Measurements from ENCODE around the gene EPHA2. TPM values are rescaled to one million over a fixed set of nuclear protein-coding genes. Genes with fewer than 3 reads are reported as not detected.
"Not testable (repeated sequence)": the region's sequence is repeated elsewhere in the genome, so short reads cannot be mapped to it uniquely, and the experiment has no call there.

The EPHA2 gene
- total RNA-seq, 2 experiments from 2014 or later: 0.22 TPM; not detected in 1

GRCh38 chr1:16165073-16165364, 9.2 kb upstream of the EPHA2 start:
- Histone ChIP-seq H3K4me3 (ENCODE audit: low read length) (no peak overlapping the region), H3K36me3 (ENCODE audit: insufficient read depth, low read length) (no peaks in the 10 kb centered on the region), H3K27ac (ENCODE audit: low read depth in 1 of 2, low read length in 2 of 2) (no peak overlapping the region), H3K4me1 (ENCODE audit: insufficient read depth, low read length) (peaks cover 81% of the 10 kb centered on the region), H3K9me3 (ENCODE audit: control insufficient read depth in 1 of 2, insufficient read depth in 1 of 2, low read length in 2 of 2) (no peaks in the 10 kb centered on the region), H3K27me3 (ENCODE audit: control insufficient read depth in 1 of 2, insufficient read depth in 2 of 2, low read length in 2 of 2) (no peaks in the 10 kb centered on the region)
- ATAC-seq (ENCODE audit: poor library complexity) (no peak), DNase-seq (no peak)
- POLR2A ChIA-PET: interaction anchor here (1.4 kb wide), 1 partner anchor 9 kb away, joined by 4 read pairs; the partner anchor contains the start of gene EPHA2
- CTCF ChIA-PET: no interaction called here
- Mint-ChIP-seq H3K36me3 (ENCODE audit: low read depth) (no peaks in the 10 kb centered on the region), H3K27me3 (no peaks in the 10 kb centered on the region), H3K4me1 (ENCODE audit: low read depth) (peaks cover 78% of the 10 kb centered on the region), H3K9me3 (no peaks in the 10 kb centered on the region), H3K4me3 (peak overlapping the region; percentile 58), H3K27ac (peak overlapping the region; percentile 16)
- intact Hi-C loops (cut with DNase I, micrococcal nuclease): no loop called here
- TF ChIP-seq, protein P1, sequence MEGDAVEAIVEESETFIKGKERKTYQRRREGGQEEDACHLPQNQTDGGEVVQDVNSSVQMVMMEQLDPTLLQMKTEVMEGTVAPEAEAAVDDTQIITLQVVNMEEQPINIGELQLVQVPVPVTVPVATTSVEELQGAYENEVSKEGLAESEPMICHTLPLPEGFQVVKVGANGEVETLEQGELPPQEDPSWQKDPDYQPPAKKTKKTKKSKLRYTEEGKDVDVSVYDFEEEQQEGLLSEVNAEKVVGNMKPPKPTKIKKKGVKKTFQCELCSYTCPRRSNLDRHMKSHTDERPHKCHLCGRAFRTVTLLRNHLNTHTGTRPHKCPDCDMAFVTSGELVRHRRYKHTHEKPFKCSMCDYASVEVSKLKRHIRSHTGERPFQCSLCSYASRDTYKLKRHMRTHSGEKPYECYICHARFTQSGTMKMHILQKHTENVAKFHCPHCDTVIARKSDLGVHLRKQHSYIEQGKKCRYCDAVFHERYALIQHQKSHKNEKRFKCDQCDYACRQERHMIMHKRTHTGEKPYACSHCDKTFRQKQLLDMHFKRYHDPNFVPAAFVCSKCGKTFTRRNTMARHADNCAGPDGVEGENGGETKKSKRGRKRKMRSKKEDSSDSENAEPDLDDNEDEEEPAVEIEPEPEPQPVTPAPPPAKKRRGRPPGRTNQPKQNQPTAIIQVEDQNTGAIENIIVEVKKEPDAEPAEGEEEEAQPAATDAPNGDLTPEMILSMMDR (IDR thresholded peaks at IDR 0.05): no peak

DNA sequence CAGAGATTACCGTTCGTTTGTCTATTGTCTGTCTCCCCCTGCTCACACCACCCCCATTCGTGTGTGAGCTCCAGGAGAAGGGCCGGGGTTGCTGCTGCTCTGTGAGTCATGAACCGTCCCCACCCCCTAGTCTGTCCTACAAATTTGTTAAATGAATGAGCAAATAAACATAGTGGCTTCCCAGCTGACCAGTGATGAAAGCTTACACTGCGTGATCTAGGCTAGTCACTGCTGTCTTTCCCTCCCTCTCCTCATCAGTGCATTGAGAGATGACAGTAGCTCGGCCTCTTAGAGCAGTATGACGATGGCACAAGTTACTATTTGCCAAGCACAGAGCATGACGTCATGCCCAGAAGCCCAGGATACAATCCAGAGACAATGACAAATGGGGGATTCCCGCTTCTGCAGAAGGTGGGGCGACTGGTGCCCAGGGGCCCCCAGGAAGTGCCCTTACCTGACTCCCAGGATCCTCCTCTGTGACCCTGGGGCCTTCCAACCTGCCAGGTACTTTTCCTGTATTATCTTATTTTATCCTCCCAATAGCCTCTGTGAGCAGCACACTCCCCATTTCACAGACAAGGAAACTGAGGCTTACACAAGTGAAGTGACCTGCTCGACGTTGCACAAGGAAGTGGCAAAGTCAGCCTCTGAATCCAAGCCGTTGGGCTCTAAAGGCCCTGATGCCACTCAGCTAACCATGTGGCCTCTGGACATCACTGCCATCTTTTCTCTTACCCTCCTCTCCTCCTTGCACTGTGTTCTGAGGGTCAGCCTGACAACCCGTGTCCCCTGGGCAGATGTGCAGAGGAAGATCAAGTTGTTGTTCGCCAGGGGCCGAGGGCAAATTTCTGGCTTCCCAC, 8.6 kb upstream of the EPHA2 start:
- Histone ChIP-seq H3K9me3 (ENCODE audit: control insufficient read depth in 1 of 2, insufficient read depth in 1 of 2, low read length in 2 of 2) (no peaks in the 10 kb centered on the region), H3K27ac (ENCODE audit: low read depth in 1 of 2, low read length in 2 of 2) (no peak overlapping the region), H3K4me3 (ENCODE audit: low read length) (no peak overlapping the region), H3K4me1 (ENCODE audit: insufficient read depth, low read length) (peaks cover 79% of the 10 kb centered on the region), H3K27me3 (ENCODE audit: control insufficient read depth in 1 of 2, insufficient read depth in 2 of 2, low read length in 2 of 2) (no peaks in the 10 kb centered on the region), H3K36me3 (ENCODE audit: insufficient read depth, low read length) (no peaks in the 10 kb centered on the region)
- TF ChIP-seq, protein P1 (IDR thresholded peaks at IDR 0.05): no peak
- Mint-ChIP-seq H3K4me1 (ENCODE audit: low read depth) (peaks cover 78% of the 10 kb centered on the region), H3K27ac (peak overlapping the region; percentile 16), H3K36me3 (ENCODE audit: low read depth) (no peaks in the 10 kb centered on the region), H3K4me3 (peak overlapping the region; percentile 58), H3K27me3 (no peaks in the 10 kb centered on the region), H3K9me3 (no peaks in the 10 kb centered on the region)
- intact Hi-C loops (cut with DNase I, micrococcal nuclease): no loop called here
- CTCF ChIA-PET: no interaction called here
- ATAC-seq (ENCODE audit: poor library complexity) (no peak), DNase-seq (peak in 2 of 14 experiments; percentile 45 to 58)
- POLR2A ChIA-PET: interaction anchor here (1.0 to 1.4 kb wide), 2 partner anchors 8 to 10 kb away, joined by 3 to 4 read pairs; partner anchors contain the start of gene EPHA2

GRCh38 chr1:16163608-16164212, 7.8 kb upstream of the EPHA2 start:
- intact Hi-C loops (cut with DNase I, micrococcal nuclease): not testable (repeated sequence)

More at GRCh38 chr1:16163608-16164212, 7.8 kb upstream of the EPHA2 start:
- H3K27ac ChIP-seq (ENCODE audit: low read depth in 1 of 2, low read length in 2 of 2); H3K27me3 ChIP-seq (ENCODE audit: control insufficient read depth in 1 of 2, insufficient read depth in 2 of 2, low read length in 2 of 2); H3K36me3 Mint-ChIP-seq (ENCODE audit: low read depth); H3K27me3 Mint-ChIP-seq; DNase-seq; H3K9me3 Mint-ChIP-seq; H3K9me3 ChIP-seq (ENCODE audit: control insufficient read depth in 1 of 2, insufficient read depth in 1 of 2, low read length in 2 of 2); ATAC-seq (ENCODE audit: poor library complexity); H3K36me3 ChIP-seq (ENCODE audit: insufficient read depth, low read length); H3K4me3 ChIP-seq (ENCODE audit: low read length): not testable (repeated sequence)
- peaks cover 77% of the 10 kb centered on the region for H3K4me1 Mint-ChIP-seq (ENCODE audit: low read depth)
- H3K4me3 Mint-ChIP-seq: peak overlapping the region; percentile 8
- POLR2A ChIA-PET: interaction anchor here (0.8 to 1.9 kb wide), 4 partner anchors 9 to 330 kb away, joined by 3 to 6 read pairs (median 4); no protein-coding TSS in a partner anchor
- CTCF ChIA-PET: interaction anchor here (1.3 kb wide), 1 partner anchor 23 kb away, joined by 3 read pairs; no protein-coding TSS in a partner anchor
- peak overlapping the region; percentile 64 for H3K27ac Mint-ChIP-seq
- peaks cover 77% of the 10 kb centered on the region for H3K4me1 ChIP-seq (ENCODE audit: insufficient read depth, low read length)

Data from CD4-positive, alpha-beta T cell (primary cell).